Erythroblast (primary cell): ENCODE measurements around the gene LPCAT4.
"Not testable (repeated sequence)": the region's sequence is repeated elsewhere in the genome, so short reads cannot be mapped to it uniquely, and the experiment has no call there.

ENCODE experiments used
- DNase-seq, 2 experiments: peaks; one replicate each; lab custom pipeline; 2025; lab: John Stamatoyannopoulos, UW
- GATA1 ChIP-seq: IDR thresholded peaks from 2 replicates; pipeline ENCODE4 v1.6.1; 2011; ENCODE audit warnings: low read depth, mild to moderate bottlenecking, control low read depth, low read length, moderate library complexity
- POLR2A ChIP-seq: IDR thresholded peaks from 2 replicates; pipeline ENCODE4 v1.6.1; 2011; ENCODE audit warnings: mild to moderate bottlenecking, low read length

LPCAT4 gene

GRCh38 chr15:34354286-34354685, 12.7 kb downstream of the LPCAT4 start:
- TF ChIP-seq GATA1 (no peak), POLR2A (no peak)
- no peak for DNase-seq

GRCh38 chr15:34353627-34354026, 13.4 kb downstream of the LPCAT4 start:
- no peak for TF ChIP-seq POLR2A
- TF ChIP-seq GATA1, result no peak
- no peak for DNase-seq

GRCh38 chr15:34352996-34353395, 14.0 kb downstream of the LPCAT4 start:
- DNase-seq, result not testable (repeated sequence)

- no peak for DNase-seq
- TF ChIP-seq GATA1 (no peak), POLR2A (no peak)
Observed at GRCh38 chr15:34349769-34350168, 17.2 kb downstream of the LPCAT4 start.

GRCh38 chr15:34348735-34349300, 18.2 kb downstream of the LPCAT4 start:
- DNase-seq, result peak in 1 of 2 experiments; percentile 15
- no peak for TF ChIP-seq GATA1
- no peak for TF ChIP-seq POLR2A

- DNase-seq, result no peak
- no peak for TF ChIP-seq GATA1
- no peak for TF ChIP-seq POLR2A
Observed at GRCh38 chr15:34347951-34348638, 18.9 kb downstream of the LPCAT4 start.

GRCh38 chr15:34342737-34343575, 24.0 kb downstream of the LPCAT4 start, which contains the start of the genes NOP10 and NUTM1:
TSS of gene NOP10 (minus strand) at chr15:34343136. CDS start at chr15:34343073, 63 bp downstream.
TSS of gene NUTM1 (plus strand) at chr15:34343315. CDS start at chr15:34343697, 382 bp downstream.
- TF ChIP-seq POLR2A, result peak; percentile 94
- TF ChIP-seq GATA1, result no peak
- DNase-seq, result peak; percentile 97

GRCh38 chr15:34342213-34342736, 24.7 kb downstream of the LPCAT4 start:
- peak; percentile 56 to 61 for DNase-seq

- TF ChIP-seq GATA1 (no peak), POLR2A (no peak)
- peak; percentile 50 to 66 for DNase-seq
Observed at GRCh38 chr15:34341381-34342212, 25.4 kb downstream of the LPCAT4 start.

- DNase-seq, result no peak
- TF ChIP-seq GATA1 (no peak), POLR2A (no peak)
Observed at GRCh38 chr15:34339946-34340345, 27.1 kb downstream of the LPCAT4 start.

GRCh38 chr15:34338347-34338746, 28.6 kb downstream of the LPCAT4 start:
- no peak for DNase-seq
- TF ChIP-seq GATA1 (no peak), POLR2A (no peak)

- no peak for TF ChIP-seq GATA1
- TF ChIP-seq POLR2A, result peak; percentile 91
- DNase-seq, result peak; percentile 92 to 97
Observed at GRCh38 chr15:34337557-34338306, 29.3 kb downstream of the LPCAT4 start, which contains the start of gene SLC12A6. TSS of gene SLC12A6 (minus strand) at chr15:34337781. CDS start at chr15:34336680, 1,101 bp downstream.
